NCI-H2107 (cell line): Measurements from ENCODE around the gene EGLN1.
"Not testable (repeated sequence)": the region's sequence is repeated elsewhere in the genome, so short reads cannot be mapped to it uniquely, and the experiment has no call there.

Experiments used
- DNase-seq: peaks from one replicate; lab custom pipeline; 2025; lab: John Stamatoyannopoulos, UW

EGLN1 gene

DNA sequence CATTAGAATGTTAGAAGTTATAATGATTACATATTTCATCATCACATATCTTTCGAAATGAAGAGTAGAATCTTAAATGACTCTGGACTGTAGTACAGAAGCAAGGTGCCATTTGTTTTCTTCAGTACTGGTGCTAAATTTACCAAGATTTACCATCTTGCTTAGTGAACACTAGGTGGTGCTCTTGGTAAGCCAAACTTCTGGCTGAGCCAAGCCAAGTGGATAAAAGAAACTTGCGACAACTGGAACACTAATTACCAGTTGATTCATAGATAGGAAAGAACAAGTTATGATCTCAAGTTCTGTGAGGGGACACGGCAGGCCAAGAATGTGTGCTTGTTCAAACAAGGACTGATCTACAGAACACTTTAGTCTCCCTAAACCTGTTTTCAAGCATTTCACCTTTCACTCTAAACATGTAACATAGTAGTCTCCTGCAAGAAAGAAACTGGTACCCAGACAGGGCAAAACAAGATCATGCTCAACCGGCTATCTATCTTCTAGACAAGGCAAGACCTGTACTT lies 64.2 kb downstream of the EGLN1 start:
- DNase-seq = peak; percentile 23

DNA sequence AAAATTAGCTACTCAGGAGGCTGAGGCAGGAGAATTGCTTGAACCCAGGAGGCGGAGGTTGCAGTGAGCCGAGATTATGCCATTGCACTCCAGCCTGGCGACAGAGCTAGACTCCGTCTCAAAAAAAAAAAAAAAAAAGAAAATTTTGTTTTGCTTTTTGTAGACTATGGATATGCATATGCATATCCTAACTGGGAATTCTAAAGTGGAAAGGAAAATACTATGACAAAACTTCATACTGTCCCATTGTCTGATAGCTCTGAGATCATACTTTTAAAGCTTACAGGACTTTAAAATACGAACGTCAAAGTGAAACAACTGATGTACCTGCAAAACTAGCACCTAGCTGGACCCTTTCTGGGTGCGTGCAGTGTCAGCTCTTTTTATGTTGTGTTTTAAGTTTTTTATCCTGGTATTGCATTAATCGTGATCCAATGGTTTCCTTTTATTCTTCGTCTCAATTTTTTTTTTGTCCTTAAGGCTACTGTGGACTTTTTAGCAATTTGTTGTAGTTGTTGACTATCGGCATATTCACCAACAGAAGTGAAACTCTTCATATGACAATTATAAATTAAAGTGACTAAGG lies 64.8 kb downstream of the EGLN1 start:
- no peak for DNase-seq

- DNase-seq = no peak
Observed at GRCh38 chr1:231355171-231355570, 66.9 kb downstream of the EGLN1 start.

DNA sequence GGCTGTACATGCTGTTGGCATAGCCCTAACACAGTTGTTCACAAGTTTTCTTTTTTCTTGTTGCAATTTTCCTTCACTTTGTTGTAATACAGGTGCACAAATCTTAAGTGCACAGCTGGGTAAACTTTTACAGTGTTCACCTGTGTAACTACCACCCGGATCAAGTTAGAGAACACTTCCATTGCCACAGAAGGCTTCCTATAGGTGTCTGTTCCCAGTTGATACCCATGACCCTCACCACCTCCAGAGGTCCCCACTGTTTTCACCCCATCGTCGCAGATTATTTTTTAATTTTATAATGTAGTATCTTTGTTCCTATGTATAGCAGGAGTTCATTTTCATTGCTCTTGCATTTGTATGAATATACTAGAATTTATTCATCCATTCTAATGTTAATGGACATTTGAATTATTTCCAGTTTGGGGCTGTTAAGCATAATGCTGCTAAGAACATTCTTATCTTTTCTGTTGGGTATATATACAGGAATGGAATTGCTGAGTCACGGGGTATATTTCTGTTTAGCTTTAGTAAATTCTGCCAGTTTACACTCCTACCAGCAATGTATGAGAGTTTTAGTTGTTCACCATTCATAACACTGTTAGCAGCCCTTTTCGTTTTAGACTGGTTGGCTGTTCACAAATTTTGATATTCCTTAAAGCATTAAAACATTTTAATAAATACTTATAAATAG lies 67.6 kb downstream of the EGLN1 start:
- no peak for DNase-seq

GRCh38 chr1:231353086-231353485 lies 69.0 kb downstream of the EGLN1 start:
- no peak for DNase-seq

DNA sequence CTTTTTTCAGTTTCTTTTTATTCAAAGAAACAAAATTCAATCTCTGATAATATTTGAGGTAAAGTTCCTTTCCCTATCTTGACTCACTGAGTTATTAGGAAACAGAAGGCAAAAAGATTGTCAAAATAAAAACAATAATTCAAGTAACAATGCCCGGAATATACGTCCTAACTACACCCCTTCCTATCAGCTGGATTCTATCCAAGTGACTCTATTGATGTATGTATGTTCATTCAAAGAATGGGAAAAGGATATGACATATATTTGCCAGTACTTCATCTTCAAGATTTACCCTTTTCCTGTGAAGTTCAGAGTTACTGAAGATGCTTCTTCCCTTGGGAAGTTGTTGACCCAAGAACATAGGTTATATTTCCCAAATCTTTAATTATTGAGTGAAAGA lies 70.3 kb downstream of the EGLN1 start:
- no peak for DNase-seq

DNA sequence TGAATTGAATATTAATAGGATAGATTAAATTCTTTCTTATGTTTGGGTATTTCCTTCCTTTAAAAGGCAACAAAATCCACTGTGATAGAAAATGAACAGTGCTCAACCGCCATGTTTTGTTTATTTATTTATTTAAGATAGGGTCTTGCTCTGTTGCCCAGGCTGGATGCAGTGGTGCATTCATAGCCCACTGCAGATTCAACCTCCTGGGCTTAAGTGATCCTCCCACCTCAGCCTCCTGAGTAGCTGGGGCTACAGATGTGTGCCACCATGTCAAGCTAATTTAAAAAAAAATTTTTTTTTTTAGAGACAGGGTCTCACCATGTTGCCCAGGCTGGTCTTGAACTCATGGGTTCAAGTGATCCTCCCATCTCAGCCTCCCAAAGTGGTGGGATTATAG lies 73.2 kb downstream of the EGLN1 start:
- not testable (repeated sequence) for DNase-seq

- no peak for DNase-seq
Observed at GRCh38 chr1:231348442-231348841, 73.6 kb downstream of the EGLN1 start.

DNA sequence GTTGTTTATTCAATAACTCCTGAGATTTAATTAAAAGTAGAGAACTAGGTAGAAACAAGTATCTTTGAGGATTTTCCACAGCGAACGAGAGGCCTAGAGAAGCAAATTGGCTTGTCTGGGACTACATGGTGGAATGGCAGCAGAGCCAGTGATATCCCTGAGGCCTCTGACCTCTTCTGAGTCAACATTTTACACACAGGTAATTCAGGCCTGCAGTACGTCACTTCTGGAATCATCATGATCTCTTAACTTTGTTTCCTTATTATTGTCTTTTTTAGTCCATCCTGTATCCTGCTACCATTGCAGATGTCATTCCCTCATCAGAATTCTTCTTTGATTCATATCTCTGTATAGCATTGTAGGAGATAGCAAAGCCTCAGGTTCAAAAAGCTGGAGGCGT lies 74.1 kb downstream of the EGLN1 start:
- no peak for DNase-seq

DNA sequence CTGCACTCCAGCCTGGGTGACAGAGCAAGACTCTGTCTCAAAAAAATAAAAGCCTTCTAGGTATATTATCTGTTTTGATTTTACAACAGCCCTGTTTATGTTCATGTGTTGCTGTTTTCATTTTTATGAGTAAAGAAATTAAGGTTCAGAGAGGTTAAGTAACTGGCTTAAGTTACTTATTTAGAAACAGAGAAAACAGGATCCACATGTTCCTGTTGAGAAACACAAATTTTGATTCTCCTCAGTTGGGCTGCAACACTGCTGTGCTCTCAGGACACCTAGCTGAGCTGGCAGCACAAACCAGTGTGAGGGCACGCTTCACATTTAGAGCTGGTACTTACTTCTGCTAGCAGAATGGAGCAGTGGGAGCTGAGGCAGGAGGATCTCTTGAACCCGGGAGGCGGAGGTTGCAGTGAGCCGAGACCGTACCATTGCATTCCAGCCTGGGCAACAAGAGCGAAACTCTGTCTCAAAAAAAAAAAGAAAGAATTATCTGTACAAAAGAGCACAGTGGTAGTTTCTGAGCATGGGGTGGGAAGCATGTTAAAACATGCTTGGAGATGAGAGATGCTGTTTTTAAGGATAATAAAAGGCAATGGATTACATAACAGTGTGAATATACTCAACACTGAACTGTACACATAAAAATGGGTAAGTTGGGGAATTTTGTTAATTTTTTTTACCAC lies 81.6 kb downstream of the EGLN1 start:
- no peak for DNase-seq

GRCh38 chr1:231338270-231339128 lies 83.6 kb downstream of the EGLN1 start, which contains the start of gene SPRTN:
Gene SPRTN (plus strand): TSS chr1:231338293. CDS start chr1:231338384, 91 bp downstream.
- no peak for DNase-seq

DNA sequence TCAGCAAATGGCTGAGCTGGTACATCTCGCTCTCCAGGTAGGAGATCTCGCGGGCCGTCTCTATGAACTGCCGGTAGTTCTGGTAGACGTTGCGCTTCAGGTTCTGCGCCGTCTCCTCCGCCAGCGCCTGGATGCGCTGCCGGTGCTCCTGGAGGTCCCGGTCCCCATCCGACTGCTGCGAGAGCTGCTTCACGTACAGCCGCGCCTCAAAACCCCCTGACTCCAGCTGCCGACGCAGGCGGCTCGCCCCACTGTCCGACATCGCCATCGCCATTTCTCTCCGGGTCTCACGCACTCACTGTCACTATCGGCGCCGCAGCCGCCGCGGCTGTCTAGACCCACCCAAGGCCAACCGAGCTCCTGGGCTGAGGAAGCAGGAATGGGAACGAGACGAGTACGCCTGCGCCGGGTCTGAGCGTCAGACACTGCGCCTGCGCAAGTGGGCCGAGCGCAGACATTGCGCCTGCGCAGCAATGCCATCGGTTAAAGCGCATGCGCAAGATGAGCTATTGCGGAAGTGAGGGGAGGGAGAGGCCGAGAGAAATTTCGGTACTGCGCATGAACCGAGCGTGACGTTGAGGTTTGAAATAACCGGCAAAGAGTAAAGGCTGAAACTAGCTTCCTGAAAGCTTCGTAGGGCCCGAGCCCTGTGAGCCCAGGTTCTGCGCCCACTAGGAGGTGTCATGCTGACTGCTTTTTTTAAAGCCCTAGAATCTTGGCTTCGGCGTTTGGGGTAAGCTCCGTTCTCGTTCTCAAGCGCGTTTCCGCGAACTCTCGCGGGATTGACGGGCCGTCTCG lies 84.4 kb downstream of the EGLN1 start, which contains the start of gene EXOC8:
Gene EXOC8 (minus strand): TSS at position 381 of the 798 bp plus-strand sequence. CDS start 107 bp downstream, at position 274.
- DNase-seq = peak; percentile 97

DNA sequence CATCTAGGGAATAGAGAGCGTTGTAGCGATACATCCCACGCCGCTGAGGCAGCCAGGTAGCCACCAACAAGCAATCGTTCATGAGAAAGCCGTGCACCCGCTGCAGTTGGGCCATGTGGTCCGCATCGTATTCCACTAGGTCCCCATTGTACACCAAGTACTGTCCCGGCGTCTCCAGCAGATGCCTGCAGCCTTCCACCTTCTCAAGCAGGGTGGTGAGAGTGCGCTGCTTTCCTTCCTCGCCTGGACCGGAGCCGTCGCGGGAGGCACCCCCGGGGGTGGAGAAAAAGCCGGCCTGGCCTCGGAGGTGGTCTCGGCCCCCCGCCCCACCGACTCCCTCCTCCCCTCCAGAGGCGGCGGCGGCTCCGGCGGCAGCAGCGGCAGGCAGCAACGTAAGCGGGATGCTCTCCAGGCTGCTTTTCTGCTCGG lies 85.0 kb downstream of the EGLN1 start:
- no peak for DNase-seq

DNA sequence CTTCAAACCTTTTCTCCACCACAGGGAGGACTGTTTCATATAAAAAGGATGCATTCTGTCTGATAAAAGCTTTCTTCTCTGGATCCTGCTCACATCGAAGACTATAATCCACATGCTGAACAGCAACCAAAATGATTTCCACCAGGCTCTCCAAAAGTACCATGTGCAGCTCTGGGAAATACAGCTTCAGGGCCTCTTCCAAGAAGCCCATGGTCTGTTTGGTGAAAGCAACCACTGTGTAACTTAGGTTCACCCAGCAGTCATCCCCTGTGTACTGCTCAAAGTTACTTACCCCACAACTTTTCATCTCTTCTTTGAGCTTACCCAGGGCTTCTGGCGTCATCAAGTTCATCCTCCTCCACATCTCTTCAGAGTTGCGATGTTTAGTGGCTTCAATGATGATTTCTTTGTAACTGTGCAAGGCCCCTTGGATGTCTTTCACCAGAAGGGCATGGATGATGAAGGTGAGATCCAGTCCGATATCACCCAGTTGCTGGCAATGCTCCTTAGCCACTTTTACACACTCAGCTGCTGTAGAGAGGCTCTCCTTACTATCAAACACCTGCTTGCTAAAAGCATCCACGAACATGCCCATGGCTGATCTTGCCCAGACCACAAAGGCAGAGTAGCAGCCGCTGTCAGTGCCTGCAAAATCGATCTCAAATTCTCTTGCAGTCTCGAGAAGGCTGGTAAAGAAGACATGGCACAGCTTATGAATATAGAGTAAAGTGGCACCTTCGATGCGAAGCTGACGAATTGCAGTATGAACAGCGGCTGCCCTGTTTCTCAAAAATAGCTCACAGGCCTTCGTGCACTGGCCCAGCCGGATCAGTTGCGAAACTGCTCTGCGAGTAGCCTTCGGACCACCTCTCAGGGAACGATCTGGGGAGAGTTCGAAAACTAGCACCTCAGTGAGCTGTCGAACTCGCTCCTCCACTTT lies 86.2 kb downstream of the EGLN1 start:
- no peak for DNase-seq

- no peak for DNase-seq
Observed at GRCh38 chr1:231334952-231335351, 87.1 kb downstream of the EGLN1 start.

GRCh38 chr1:231334079-231334666 lies 87.9 kb downstream of the EGLN1 start:
- no peak for DNase-seq

GRCh38 chr1:231332761-231333160 lies 89.3 kb downstream of the EGLN1 start:
- DNase-seq = no peak

DNA sequence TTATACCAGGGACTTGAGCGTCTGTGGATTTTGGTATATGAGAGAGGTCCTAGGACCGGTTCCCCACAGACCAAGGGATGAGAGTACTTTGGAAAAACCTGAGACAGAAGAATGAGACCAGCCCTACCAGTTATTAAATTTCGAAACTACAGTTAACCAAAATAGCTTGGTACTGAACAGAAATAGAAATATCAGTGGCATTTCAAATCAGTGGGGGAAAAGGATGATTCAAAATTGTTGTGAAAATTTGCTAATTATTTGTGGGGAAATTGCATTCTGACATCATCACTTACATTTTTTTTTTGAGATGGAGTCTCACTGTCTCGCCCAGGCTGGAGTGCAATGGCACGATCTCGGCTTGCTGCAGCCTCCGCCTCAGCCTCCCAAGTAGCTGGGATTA lies 92.6 kb downstream of the EGLN1 start:
- no peak for DNase-seq

DNA sequence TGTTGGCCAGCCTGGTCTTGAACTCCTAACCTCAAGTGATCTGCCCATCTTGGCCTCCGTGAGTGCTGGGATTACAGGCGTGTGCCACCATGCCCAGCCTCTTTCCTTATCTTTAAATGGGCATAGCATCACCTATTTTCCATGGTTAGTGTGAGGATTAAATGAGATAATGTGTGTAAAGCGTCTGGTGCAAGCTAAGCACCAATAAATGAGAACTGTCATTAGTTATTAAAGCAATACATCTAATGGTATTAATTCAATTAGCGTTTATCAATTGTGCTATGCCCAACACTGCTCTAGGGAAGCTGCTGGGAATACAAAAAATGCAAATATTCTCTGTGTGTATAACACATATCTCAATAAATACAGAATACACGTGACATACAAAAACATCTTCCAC lies 94.5 kb downstream of the EGLN1 start:
- DNase-seq = no peak

- no peak for DNase-seq
Observed at GRCh38 chr1:231326248-231326647, 95.8 kb downstream of the EGLN1 start.
